ENCODE data around the gene CCDC68. TPM values are rescaled to one million over a fixed set of nuclear protein-coding genes. Genes with fewer than 3 reads are reported as not detected.

Gene CCDC68
- total and polyA plus RNA-seq, 2 donors (not counting 3 experiments of a cell fraction or from before 2014, with no cell fraction given): 0.72 to 1.0 TPM

- ChIA-PET CTCF (interaction anchor here (0.8 kb wide), 1 partner anchor 8 kb away, joined by 3 read pairs; no protein-coding TSS in a partner anchor), POLR2A (no interaction called here)
- Histone ChIP-seq H3K36me3 (ENCODE audit: control insufficient read depth in 2 of 2, extremely low read depth in 1 of 2, insufficient read depth in 2 of 2, low read length in 2 of 2) (no peaks in the 10 kb centered on the region), H3K9ac (replicated peaks; ENCODE audit: extremely low read depth, insufficient read depth, low read length) (no peak overlapping the region), H4K20me1 (replicated peaks; ENCODE audit: control insufficient read depth, extremely low read depth, insufficient read depth, low read length) (no peaks in the 10 kb centered on the region), H3K9me1 (replicated peaks; ENCODE audit: control insufficient read depth, extremely low read depth, insufficient read depth, low read length) (no peaks in the 10 kb centered on the region), H3K4me3 (replicated peaks in 1 of 3; ENCODE audit: insufficient read depth in 1 of 3, low read depth in 1 of 3, low read length in 3 of 3) (no peak overlapping the region), H3K27me3 (ENCODE audit: control insufficient read depth in 2 of 2, insufficient read depth in 2 of 2, low read length in 2 of 2) (no peaks in the 10 kb centered on the region), H3K4me2 (ENCODE audit: insufficient read depth, low read length) (no peak overlapping the region), H3K9me3 (replicated peaks; ENCODE audit: control insufficient read depth, insufficient read depth, low read length) (no peaks in the 10 kb centered on the region), H3K27ac (ENCODE audit: insufficient read depth, low read depth, low read length) (no peak overlapping the region), H2AFZ (ENCODE audit: low read depth, low read length) (no peak overlapping the region), H3K79me2 (ENCODE audit: control insufficient read depth, insufficient read depth, low read length) (no peaks in the 10 kb centered on the region), H3K4me1 (ENCODE audit: control insufficient read depth, extremely low read depth, insufficient read depth, low read length) (peaks cover 5% of the 10 kb centered on the region)
- TF ChIP-seq MAX (IDR thresholded peaks at IDR 0.05; ENCODE audit: insufficient read depth, insufficient read length) (no peak), MYC (IDR thresholded peaks at IDR 0.05; ENCODE audit: low read depth, low read length) (no peak), POLR2AphosphoS5 (IDR thresholded peaks at IDR 0.05; ENCODE audit: insufficient read depth, low read depth, low read length) (no peak), POLR2A (IDR thresholded peaks at IDR 0.05; ENCODE audit: low read depth, low read length) (no peak), CTCF (IDR thresholded peaks at IDR 0.05; ENCODE audit: extremely low read depth in 1 of 2, insufficient read depth in 1 of 2, low read depth in 1 of 2, low read length in 2 of 2) (no peak), GATA2 (IDR thresholded peaks at IDR 0.05; ENCODE audit: insufficient read depth, insufficient read length, low read depth, low read length) (no peak)
- BruUV-seq (replicated peaks): no TSS peak
- DNase-seq (ENCODE audit: low read depth, low spot score) (no peak), FAIRE-seq (no peak)
- intact Hi-C loops (cut with micrococcal nuclease): no loop called here
- dilution Hi-C loops (cut with MboI; ENCODE audit: extremely low pct_ligation_motif_present, low sequenced_read_pairs): no loop called here
Observed at GRCh38 chr18:54957296-54957832, 1.9 kb downstream of the CCDC68 start.
